GM19468 (cell line): ENCODE results near the gene NDRG2.
"Not testable (repeated sequence)": the region's sequence is repeated elsewhere in the genome, so short reads cannot be mapped to it uniquely, and the experiment has no call there.

Source experiments
- ATAC-seq: cut with Tn5 transposase; IDR thresholded peaks from one replicate; pipeline ENCODE4 v1.9.1; 2021; ENCODE audit warnings: mild to moderate bottlenecking, moderate library complexity, moderate number of reproducible peaks; ENCODE audit not compliant: unreplicated experiment; ENCODE audit errors: extremely low read depth

Gene NDRG2

DNA sequence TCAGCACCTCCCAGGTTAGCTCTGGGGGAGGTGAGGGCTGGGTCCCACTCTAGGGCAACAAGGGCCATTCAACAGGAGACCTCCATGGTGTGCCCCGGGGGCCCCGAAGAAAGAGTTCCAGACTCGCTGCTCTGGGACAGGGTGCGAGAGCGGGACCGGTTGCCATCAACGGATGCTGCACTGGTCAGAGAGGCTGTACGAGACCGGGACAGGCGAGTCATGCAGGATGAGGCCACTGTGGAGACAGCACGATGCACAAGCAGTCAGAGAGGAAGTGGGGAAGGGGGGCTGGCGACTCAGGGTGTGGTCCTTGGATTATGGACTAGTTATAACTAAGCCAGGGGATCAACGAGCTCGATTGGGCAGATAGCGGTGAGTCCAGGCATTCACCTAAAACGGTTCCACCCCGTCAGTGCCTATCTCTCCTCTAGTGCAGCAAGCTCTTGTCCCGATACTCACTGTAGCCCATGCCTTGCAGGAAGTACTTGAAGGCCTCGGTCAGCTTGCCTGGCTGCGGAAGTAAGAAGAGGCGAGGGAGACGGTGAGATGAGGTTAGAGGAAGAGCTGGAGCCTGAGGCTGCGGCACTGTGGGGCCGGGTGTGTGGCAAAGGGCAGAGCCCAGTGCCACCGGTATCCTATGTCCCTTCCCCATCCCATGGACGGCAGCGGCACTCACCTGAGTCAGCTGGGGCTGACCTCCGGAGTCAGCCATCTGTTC lies 7.2 kb downstream of the NDRG2 start:
- no peak for ATAC-seq

DNA sequence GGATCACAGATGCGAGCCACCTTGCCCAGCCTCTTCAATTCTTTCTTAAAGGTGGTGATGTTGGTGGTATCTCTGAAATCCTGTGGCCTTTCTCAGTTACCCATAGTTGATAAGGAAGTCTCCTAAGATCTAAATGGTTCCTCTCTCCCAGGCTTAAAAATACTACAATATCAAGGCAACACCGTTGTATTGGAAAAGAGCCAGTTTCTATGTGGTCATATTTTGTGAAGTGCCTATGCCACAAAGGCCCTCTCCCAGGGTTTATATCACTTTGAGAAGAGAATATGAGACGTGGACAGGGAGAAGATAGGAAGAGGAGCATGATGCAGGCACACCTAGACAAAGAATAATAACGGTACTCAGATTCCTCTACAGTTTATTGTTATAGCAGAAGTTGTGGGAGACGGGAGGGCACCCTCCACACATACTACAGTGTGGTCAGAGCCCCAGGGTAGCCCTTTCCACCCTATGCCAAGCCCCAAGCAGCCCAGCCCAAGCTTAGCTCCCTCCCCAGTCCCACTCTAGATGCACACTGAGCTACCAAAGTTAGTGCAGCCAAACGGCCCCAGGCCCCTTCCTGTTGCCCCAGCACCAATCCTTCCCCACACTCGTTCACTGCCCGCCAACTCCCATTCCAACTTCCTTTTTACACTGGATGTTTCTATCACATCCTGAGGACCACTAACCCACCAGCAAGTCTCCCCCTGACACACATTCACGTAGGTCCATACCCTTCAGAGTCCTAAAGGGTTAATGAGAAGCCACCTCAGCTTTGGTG lies 8.3 kb downstream of the NDRG2 start:
- ATAC-seq = no peak

DNA sequence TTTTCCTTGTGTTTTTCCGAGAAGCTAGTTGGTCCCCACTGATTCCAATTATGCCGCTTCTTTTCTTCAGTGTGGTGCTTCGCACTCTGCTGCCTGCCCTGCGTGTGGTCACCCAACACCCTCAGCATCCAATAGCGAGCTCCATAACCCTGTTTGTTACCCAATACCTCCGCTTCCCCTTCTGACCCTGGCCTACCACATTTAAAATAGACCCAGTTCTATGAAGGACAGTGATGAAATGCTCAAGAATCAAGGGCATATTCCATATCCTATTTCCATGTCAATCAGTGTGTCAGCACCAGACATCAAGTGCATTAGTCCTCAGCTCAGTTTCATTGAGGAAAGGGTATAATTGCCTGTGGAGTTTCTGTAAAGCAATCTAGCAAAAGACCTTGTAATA lies 9.5 kb downstream of the NDRG2 start:
- ATAC-seq = no peak

DNA sequence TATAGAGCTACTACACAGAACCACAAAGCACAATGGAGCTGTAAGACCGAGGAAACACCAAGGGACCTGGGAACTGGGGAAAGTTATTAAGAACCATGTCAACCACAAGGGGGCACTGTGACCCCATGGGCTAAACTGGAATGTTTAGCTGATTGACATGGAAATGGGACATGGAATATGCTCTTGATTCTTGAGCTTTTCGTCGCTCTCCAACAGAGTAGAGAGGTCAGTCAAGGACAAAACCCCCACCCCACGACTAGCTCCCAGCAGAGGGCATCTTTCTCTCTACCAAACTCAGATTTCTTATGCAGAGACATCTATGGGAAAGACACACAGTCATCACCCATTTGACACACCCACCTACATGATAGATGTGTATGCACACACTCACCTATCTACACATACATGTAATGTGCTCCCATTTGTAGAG lies 10.1 kb downstream of the NDRG2 start:
- ATAC-seq = no peak

DNA sequence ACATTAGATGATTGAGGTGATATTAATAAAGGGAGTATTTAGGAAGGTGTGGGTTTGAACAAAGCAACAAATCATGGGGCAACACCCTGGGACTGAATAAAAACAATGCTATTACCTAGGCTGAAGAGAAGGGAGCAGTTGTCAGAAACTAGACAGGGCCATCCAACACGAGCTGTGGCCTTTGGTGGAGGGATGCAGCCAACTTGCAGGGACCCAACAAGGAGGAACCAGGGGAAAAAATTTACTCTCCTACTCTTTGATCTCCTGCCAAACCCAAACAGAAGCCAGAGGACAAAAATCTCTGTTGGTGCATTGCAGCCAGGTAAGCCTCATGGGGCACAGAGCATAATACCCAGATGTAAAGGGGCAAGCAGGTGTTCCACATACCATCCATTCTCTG lies 13.7 kb downstream of the NDRG2 start:
- no peak for ATAC-seq

DNA sequence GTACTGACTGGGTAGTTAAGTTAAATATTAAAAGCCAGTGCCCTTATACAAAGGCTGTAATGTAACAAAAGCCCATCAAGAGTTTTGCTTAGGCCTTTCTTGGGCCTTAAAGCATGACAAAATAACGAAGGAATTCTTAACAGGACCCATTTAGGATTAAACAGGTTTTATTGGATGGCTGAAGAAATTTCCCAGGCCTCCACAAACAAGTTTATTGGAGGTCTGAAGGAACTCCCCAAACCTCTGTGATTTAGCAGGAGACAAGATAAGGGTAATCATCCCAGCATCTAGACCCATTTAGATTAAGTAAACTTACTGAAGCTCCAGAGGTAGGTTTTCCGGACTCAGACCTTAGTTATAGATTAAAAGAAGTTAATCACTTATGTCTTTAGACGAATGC lies 15.1 kb downstream of the NDRG2 start:
- not testable (repeated sequence) for ATAC-seq

DNA sequence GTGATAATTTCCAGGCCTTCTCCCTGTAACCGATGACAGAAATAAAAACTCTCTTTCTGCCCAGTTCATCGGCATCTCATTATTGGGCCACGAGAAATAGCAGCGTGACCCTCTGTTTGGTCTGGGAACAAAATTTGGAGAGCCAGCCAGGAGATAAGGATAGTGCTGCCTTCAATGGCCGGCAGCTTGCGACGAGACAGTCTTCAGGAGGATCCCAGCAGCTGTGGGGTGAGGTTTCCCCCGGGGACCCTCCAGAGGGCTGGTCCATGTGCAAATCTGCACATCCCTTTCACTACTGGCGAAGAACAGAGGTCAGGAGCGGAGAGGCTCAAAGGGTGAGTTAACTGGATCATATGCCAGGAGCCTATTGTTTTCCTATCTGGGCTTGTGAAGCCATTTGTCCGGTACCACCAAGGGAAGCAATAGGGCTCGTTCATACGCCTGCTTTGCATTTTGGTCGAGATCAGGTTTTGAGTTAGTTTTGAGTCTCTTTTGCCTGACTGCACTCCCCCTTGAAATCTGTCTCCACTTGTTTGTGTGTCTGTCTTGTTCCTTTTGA lies 21.0 kb downstream of the NDRG2 start:
- no peak for ATAC-seq

DNA sequence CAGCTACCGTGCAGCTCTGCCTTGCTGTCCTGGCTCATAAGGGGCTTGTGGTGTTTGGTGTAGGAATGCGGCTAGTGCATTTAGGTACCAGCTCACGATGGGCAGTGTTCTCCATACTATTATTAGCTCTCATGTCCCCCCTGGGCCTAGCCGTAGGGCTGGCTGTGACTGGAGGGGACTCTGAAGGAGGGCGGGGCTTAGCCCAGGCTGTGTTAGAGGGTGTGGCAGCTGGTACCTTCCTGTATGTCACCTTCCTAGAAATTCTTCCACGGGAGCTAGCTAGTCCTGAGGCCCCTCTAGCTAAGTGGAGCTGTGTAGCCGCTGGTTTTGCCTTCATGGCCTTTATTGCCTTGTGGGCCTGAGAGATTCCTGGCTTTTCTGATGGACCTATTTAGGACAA lies 23.6 kb downstream of the NDRG2 start:
- no peak for ATAC-seq

DNA sequence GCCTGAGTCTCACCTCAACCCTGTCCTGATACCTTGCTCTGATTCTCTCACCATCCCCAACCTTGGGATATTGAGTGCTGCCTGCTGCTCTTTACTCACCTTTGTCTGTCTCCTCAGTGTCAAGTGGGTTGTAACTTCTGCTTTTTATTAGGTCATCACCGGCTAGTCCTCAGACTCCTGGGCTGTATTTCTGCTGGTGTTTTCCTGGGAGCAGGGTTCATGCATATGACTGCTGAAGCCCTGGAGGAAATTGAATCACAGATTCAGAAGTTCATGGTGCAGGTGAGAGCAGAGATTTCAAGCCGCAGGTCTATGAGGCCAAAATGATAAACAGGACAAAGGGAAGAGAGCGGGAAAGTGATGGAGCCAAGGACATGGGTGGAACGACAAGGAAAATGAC lies 25.3 kb downstream of the NDRG2 start:
- no peak for ATAC-seq

DNA sequence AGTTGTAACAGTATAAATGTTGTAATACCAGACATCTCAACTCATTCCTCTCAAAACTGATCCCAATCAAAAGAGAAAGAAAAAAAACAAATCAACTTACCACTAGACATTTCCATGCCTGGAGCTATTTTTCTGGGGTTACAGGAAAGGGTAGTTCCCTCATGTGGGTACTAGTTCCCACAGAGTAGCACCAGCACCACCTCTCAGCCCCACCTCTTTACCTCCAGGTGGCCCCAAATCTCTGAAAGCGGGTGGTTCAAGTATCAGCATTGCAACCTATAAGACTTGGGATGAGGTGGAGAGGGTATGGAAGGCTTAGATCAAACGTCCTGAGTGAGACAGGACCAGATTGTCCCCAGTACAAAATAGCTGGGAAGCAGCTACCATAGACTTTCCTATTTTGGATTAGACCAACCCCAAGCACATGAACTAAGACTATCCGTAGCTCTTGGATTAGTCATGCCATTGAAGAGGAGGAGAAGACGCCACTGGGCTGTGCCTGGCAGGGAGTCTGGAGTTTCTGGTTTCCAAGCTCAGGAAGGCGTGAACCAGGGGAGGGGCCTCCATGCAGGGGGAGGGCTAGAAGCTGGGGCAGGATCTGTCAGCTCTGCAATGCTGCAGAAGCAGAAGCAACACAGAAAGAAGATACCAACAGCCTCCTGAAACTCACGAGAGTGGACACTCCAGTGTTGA lies 26.0 kb downstream of the NDRG2 start, which contains the start of gene SLC39A2:
Gene SLC39A2, plus strand, starts transcription at position 620 of the 693 bp plus-strand sequence. CDS start 154 bp downstream, outside the sequence.
- ATAC-seq = no peak

DNA sequence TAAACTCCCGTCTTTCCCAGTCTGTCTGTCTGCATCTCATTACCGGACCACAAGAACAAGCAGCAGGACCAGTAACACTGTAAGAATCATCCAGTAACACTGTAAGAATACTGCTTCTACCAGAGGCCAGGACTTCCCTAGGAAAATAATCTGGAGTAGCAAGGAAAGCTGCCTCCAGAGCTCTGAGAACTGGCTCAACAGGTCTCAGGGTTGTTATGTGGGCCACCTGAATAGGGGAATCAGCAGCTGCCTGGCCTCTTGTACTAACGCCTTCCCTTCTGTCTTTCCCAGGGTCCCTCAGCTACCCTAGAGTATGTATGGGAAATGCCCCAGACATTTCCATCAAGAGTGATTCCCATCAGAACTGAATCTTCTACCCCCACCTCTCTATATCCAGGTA lies 26.7 kb downstream of the NDRG2 start:
- no peak for ATAC-seq

DNA sequence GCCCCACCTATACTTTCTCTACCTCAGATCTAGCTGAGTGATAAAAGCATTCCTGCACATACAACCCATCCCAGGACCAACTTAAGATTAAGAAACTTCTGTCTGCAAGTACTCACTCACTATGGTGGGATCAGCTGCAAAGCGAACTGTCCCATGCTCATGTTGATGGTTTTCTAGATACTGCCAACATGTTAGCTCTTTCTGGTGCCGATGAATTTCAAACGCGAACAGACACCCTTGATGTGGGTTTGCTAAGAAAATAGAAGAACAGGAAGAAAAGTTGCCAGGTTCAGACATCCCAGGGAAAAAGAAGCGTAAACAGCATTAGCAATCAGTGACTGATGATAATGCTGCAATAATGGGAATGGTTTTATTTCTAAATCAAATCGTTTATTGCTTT lies 27.3 kb downstream of the NDRG2 start:
- ATAC-seq = no peak

DNA sequence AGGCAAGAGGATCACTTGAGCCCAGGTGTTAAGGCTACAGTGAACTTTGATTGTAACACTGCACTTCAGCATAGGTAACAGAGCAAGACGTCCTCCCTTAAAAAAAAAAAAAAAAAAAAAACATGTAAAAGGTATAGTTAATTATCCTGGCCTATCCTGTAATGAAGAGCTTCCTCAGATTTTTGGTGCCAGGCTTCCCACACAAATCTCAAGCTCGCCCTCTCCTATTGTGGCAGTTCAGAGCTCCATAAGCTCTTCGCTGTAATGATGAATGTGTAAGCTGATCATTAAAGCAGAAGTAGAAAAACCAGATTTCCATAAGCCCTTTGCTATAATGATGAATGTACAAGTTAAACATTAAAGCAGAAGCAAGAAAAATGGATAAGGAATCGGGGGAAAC lies 27.7 kb downstream of the NDRG2 start:
- no peak for ATAC-seq

DNA sequence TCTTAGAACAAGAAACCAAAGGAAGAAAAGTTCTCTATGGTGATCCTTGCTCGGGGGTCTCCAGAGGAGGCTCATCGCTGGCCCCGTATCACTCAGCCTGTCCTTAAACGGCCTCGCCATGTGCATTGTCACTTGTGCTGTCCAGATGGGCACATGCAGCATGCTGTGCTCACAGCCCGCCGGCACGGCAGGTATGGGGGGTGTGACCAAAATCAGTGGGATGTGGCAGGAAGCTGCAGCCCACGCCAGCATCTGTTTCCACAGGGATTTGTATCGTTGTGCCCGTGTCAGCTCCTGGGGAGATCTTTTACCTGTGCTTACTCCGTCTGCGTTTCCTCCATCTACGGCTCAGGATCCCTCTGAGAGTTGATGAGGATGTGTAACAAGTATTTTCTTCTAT lies 28.3 kb downstream of the NDRG2 start:
- ATAC-seq = no peak

DNA sequence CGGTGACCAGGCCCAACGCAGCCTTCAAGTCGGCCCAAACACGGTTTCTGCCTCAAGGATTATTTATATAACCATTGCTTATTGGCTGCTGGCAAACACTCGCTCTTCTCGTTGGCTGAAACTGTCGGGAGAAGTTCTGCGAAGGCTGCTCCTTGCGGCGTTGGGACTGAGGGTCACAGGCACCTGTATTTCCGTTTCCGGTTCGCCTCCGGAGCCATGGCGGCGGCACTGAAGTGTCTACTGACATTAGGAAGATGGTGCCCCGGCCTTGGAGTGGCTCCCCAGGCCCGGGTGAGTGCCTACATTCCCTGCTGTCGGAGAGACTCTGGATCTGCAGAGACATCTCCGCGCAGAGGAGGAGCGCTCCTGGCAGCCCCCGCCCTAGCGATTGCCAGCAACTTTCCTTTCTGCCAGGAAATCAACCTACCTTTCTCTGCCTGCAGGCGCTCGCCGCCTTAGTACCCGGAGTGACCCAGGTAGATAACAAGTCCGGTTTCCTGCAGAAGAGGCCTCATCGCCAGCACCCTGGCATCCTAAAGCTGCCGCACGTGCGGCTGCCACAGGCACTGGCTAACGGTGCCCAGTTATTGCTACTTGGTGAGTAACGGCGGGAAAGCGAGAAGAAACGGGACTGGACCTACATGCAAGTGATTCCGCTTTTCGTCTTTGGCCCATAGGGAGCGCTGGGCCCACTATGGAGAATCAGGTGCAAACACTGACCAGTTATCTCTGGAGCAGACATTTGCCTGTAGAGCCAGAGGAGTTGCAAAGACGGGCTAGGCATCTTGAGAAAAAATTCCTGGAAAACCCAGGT lies 34.9 kb downstream of the NDRG2 start, which contains the start of gene METTL17:
Gene METTL17, plus strand, starts transcription at position 194 of the 814 bp plus-strand sequence. Its CDS starts 23 bp downstream, at position 217.
- ATAC-seq = peak; percentile 92

DNA sequence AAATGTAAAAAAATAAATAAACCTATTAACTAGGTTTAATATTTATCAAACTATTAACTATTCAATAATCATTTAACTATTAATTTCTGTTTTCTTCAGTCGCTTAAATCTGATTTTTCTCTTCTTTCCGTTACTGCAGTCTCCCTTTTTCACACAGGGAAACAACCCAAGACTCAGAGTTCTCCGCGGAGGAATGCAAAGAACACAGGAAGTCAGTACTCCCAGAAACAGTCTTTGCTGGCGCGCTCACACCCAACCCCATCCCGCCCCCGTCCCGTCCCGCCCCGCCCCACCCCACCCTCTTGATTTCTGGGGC lies 35.4 kb downstream of the NDRG2 start:
- no peak for ATAC-seq

DNA sequence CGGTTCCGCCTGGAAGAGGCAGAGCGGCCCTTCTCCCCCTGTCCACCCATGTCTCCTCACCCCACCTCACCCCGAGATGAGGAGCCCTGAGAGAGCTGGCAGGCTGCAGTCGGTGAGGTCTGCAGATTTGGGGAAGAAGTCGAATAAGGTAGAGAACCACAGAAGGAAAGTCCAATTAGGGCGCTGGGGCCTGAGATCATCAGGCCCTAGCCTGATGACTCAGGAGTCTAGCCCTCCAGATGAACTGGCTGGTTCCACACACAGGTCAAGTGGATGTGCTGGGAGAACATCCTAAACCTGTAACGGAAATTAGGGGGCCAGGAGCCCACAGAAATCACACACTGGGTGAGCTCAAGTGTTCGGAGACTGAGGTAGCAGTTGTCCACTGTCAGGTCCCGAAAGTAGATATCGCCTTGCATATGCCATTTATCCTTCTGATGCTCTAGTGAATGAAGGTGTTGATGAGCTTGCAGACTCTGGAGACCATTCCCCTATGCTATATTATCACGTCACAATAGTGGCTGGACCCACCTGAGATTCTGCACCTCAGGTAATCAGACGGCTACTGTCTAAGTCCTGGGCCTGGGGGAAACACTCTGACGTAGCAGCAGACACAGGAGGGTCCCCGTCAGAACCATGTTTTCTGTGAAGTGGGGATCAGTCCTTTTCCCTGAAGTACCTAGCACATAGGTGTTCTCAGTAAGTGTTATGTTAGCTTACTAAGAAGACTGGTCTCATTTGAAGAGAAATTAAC lies 36.0 kb downstream of the NDRG2 start:
- ATAC-seq = no peak

DNA sequence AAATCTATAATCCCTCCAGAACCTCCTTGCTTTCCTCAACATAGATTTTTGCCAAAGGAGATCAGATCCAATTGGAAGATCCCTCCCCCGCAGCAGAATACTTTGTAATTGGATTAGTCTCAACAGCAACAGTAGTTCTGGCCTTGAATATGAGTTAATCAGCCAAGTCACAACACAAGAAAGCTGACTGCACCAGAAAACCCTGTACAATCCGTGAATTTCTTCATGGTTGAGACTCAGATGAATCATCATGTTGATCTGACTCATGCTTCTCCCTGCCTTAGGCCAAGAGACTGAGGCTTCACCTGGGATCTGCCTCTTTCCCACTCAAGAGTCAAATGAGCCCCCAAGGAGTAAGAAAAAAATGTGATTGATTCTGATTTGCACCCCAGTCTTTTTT lies 38.0 kb downstream of the NDRG2 start:
- no peak for ATAC-seq

DNA sequence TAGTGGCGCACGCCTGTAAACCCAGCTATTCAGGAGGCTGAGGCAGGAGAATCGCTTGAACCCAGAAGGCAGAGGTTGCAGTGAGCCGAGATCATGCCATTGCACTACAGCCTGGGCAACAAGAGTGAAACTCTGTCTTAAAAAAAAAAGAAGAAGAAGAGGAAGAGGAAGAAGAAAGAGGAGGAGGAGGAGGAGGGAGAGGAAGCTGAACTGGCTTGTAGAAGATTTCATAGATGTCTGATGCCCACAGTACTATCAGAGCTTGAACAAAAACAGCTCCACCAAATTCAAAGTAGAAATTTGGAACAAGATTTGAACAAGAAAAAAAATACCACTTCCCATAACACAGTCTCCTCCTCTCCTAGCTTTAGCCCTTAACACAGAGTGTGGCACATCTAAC lies 39.2 kb downstream of the NDRG2 start:
- ATAC-seq = not testable (repeated sequence)
